Neuronal stem cell (in vitro differentiated cells): ENCODE data around the gene CLIC3.

Source experiments
- DNase-seq: peaks from one replicate; pipeline ENCODE4 v3.0.0-alpha.2; 2013; ENCODE audit warnings: low spot score
- H2AFZ ChIP-seq: one replicate; pipeline ENCODE4 v1.6.1; 2013; ENCODE audit warnings: mild to moderate bottlenecking, low read length, inconsistent platforms
- H2AK5ac ChIP-seq: 2 replicates; pipeline ENCODE4 v1.6.1; 2013; ENCODE audit warnings: low read depth, mild to moderate bottlenecking, inconsistent platforms, low read length, moderate library complexity, mixed read lengths
- H2BK120ac ChIP-seq: 2 replicates; pipeline ENCODE4 v1.6.1; 2013; ENCODE audit warnings: low read depth, mild to moderate bottlenecking, inconsistent platforms, low read length, moderate library complexity, mixed read lengths
- H2BK12ac ChIP-seq: one replicate; pipeline ENCODE4 v1.6.1; 2013; ENCODE audit warnings: low read length, inconsistent platforms
- H2BK15ac ChIP-seq: 2 replicates; pipeline ENCODE4 v1.6.1; 2013; ENCODE audit warnings: mild to moderate bottlenecking, low read length, inconsistent platforms, mixed read lengths
- H2BK5ac ChIP-seq: one replicate; pipeline ENCODE4 v1.6.1; 2013; ENCODE audit warnings: inconsistent platforms, mild to moderate bottlenecking, low read length, moderate library complexity
- H3K14ac ChIP-seq: one replicate; pipeline ENCODE4 v1.6.1; 2013; ENCODE audit warnings: low read length, inconsistent platforms
- H3K18ac ChIP-seq: 2 replicates; pipeline ENCODE4 v1.6.1; 2013; ENCODE audit warnings: low read length, inconsistent platforms
- H3K23ac ChIP-seq: 2 replicates; pipeline ENCODE4 v1.6.1; 2013; ENCODE audit warnings: low read depth, mild to moderate bottlenecking, mixed read lengths, low read length, inconsistent platforms; ENCODE audit not compliant: poor library complexity
- H3K27ac ChIP-seq: replicated peaks from 3 replicates; pipeline ENCODE4 v1.5.1; 2013; ENCODE audit warnings: low read length, inconsistent platforms
- H3K27me3 ChIP-seq, 3 experiments: 2 replicates each; pipeline ENCODE4 v1.6.1; 2013; ENCODE audit warnings: low read length in 3 of 3, mild to moderate bottlenecking in 2 of 3, inconsistent platforms in 1 of 3, low read depth in 1 of 3, mixed read lengths in 1 of 3, moderate library complexity in 1 of 3; ENCODE audit not compliant: control insufficient read depth in 3 of 3, insufficient read depth in 3 of 3
- H3K36me3 ChIP-seq, 2 donors: replicated peaks in 1 of 2; 2 replicates each; pipeline ENCODE4 v1.6.1; 2013; ENCODE audit warnings: low read length in 2 of 2; ENCODE audit not compliant: control insufficient read depth in 2 of 2, insufficient read depth in 2 of 2
- H3K4ac ChIP-seq: 2 replicates; pipeline ENCODE4 v1.6.1; 2013; ENCODE audit warnings: inconsistent platforms, mild to moderate bottlenecking, low read length, moderate library complexity
- H3K4me1 ChIP-seq, 2 donors: 1 replicate in 1 of 2; 2 replicates in 1 of 2; pipeline ENCODE4 v1.6.1; 2013; ENCODE audit warnings: low read length in 2 of 2, low read depth in 1 of 2; ENCODE audit not compliant: control insufficient read depth in 2 of 2, insufficient read depth in 1 of 2
- H3K4me2 ChIP-seq: one replicate; pipeline ENCODE4 v1.6.1; 2013; ENCODE audit warnings: mild to moderate bottlenecking, low read length, inconsistent platforms; ENCODE audit not compliant: insufficient read depth, poor library complexity, severe bottlenecking
- H3K4me3 ChIP-seq, 2 donors: 2 replicates each; pipeline ENCODE4 v1.5.1; 2013; ENCODE audit warnings: low read length in 2 of 2, mild to moderate bottlenecking in 2 of 2, inconsistent platforms in 1 of 2, moderate library complexity in 1 of 2
- H3K79me1 ChIP-seq: one replicate; pipeline ENCODE4 v1.6.1; 2013; ENCODE audit warnings: low read depth, mild to moderate bottlenecking, inconsistent platforms, low read length, moderate library complexity
- H3K9ac ChIP-seq: one replicate; pipeline ENCODE4 v1.6.1; 2013; ENCODE audit warnings: mild to moderate bottlenecking, low read depth, low read length, inconsistent platforms; ENCODE audit not compliant: poor library complexity
- H3K9me3 ChIP-seq, 2 donors: replicated peaks in 1 of 2; 2 replicates each; pipeline versions ENCODE3 to v1.6.1; 2013; ENCODE audit warnings: low read length in 2 of 2, mild to moderate bottlenecking in 2 of 2, inconsistent platforms in 1 of 2, low read depth in 1 of 2, mixed read lengths in 1 of 2, moderate library complexity in 1 of 2; ENCODE audit not compliant: control insufficient read depth in 2 of 2, insufficient read depth in 1 of 2
- H4K8ac ChIP-seq: one replicate; pipeline ENCODE4 v1.6.1; 2013; ENCODE audit warnings: low read depth, mild to moderate bottlenecking, inconsistent platforms, low read length, moderate library complexity
- H4K91ac ChIP-seq: one replicate; pipeline ENCODE4 v1.6.1; 2013; ENCODE audit warnings: low read length, low read depth, mild to moderate bottlenecking, inconsistent platforms; ENCODE audit not compliant: poor library complexity
- WGBS, 2 donors: extraction: QIAGEN DNeasy Blood & Tissue Kit; methylation state at CpG; one replicate each; pipeline ENCODE4 v1.1.7; 2013; ENCODE audit warnings: missing lambda C conversion rate in 2 of 2, mixed read lengths in 1 of 2; ENCODE audit not compliant: insufficient read length in 2 of 2, insufficient replicate concordance in 1 of 2; ENCODE audit errors: extremely low coverage in 2 of 2; 5-methylcytosine and 5-hydroxymethylcytosine counted together

Gene CLIC3

GRCh38 chr9:136945333-136946227 lies 50.8 kb downstream of the CLIC3 start:
- no peak for DNase-seq
- Histone ChIP-seq H3K4me3 (no peak overlapping the region), H3K27me3 (no peaks in the 10 kb centered on the region), H2BK120ac (peak overlapping the region; percentile 4), H3K18ac (peak overlapping the region; percentile 84), H3K23ac (peak overlapping the region; percentile 80), H3K79me1 (peaks cover 19% of the 10 kb centered on the region), H2BK15ac (peak overlapping the region; percentile 93), H2BK12ac (peak overlapping the region; percentile 95), H4K8ac (no peak overlapping the region), H3K4ac (no peak overlapping the region), H3K9me3 (no peaks in the 10 kb centered on the region), H3K36me3 (peaks cover 25 to 28% of the 10 kb centered on the region in 2 donors), H2AFZ (peak overlapping the region; percentile 66), H3K4me2 (no peak overlapping the region), H3K4me1 (peaks cover 14 to 15% of the 10 kb centered on the region in 2 donors), H3K14ac (peak overlapping the region; percentile 59), H3K9ac (peak overlapping the region; percentile 21), H2AK5ac (peak overlapping the region; percentile 71), H3K27ac (no peak overlapping the region), H2BK5ac (peak overlapping the region; percentile 60), H4K91ac (no peak overlapping the region)
- no CpG with 5 or more reads among the region's 30 CpGs for WGBS, 2 donors
